ENCODE results near the gene EMILIN2.

The EMILIN2 gene

DNA sequence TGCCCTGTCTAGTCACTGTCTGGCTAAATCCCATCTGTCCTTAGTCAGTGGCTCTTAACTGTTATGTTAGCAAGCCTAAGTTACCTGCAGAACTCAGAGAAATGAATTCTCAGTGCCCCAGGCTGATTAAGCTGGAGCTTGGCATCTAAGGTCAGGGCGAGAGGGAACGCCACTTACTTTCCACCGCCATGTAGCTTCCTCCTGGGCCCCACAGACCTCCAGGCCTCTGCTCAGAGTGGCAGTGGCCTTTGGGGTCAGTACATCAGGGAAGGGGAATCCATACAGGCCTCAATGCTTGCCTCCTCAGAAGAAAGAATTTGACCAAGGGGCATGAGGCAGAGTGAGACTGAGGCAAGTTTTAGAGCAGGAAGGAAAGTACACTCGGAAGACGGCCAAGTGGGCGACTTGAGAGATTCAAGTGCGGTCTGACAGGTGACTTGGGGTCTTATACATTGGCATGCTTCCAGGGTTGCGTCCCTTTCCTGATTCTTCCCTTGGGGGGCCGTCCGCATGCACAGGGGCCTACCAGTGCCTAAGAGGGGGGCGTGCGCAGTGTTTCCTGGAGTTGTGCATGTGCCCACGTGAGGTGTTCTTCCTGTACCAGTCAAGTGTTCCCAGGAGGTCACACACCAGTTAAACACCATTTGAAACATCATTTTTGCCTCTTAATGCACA is 64.1 kb downstream of the EMILIN2 start:
- TF ChIP-seq GATA2 (IDR thresholded peaks at IDR 0.05; ENCODE audit: low read depth, low read length) = no peak
- no peak for TF ChIP-seq GATA3 (IDR thresholded peaks at IDR 0.05; ENCODE audit: low read depth, low read length)

GRCh38 chr18:2911533-2911932 is 64.7 kb downstream of the EMILIN2 start:
- TF ChIP-seq GATA3 (IDR thresholded peaks at IDR 0.05; ENCODE audit: low read depth, low read length) (no peak), GATA2 (IDR thresholded peaks at IDR 0.05; ENCODE audit: low read depth, low read length) (no peak)

- no peak for TF ChIP-seq GATA2 (IDR thresholded peaks at IDR 0.05; ENCODE audit: low read depth, low read length)
- no peak for TF ChIP-seq GATA3 (IDR thresholded peaks at IDR 0.05; ENCODE audit: low read depth, low read length)
Measured at GRCh38 chr18:2912357-2913299, 65.8 kb downstream of the EMILIN2 start.

DNA sequence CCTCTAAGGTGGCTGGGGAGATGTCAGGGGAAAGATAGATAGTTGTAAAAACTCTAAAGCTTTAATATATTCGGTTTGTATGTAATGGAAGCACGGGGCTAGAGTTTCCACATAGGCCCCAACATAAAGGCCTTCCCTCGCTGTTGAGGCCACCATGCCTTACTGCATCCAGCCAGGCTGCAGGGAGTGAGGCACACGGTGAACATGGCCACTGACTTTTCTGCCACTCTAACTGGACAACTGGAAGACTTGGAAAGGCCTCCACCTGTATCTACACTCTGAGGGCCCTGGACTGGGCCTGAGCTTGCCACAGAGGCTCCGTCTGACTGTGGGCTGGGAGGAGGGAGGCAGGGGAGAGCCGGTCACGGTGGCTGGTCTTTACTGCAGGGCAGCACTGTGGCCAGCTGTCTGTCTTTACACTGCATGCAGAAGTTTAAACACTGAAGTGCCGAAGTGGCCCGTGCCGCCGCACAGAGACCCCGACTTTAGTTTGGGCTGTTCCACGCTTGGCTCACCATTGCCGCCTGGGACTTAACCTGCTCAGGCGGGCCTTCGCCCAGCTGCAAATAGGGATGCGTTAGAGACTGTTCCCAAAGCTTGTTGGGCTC is 66.7 kb downstream of the EMILIN2 start:
- TF ChIP-seq GATA3 (IDR thresholded peaks at IDR 0.05; ENCODE audit: low read depth, low read length) (no peak), GATA2 (IDR thresholded peaks at IDR 0.05; ENCODE audit: low read depth, low read length) (no peak)

DNA sequence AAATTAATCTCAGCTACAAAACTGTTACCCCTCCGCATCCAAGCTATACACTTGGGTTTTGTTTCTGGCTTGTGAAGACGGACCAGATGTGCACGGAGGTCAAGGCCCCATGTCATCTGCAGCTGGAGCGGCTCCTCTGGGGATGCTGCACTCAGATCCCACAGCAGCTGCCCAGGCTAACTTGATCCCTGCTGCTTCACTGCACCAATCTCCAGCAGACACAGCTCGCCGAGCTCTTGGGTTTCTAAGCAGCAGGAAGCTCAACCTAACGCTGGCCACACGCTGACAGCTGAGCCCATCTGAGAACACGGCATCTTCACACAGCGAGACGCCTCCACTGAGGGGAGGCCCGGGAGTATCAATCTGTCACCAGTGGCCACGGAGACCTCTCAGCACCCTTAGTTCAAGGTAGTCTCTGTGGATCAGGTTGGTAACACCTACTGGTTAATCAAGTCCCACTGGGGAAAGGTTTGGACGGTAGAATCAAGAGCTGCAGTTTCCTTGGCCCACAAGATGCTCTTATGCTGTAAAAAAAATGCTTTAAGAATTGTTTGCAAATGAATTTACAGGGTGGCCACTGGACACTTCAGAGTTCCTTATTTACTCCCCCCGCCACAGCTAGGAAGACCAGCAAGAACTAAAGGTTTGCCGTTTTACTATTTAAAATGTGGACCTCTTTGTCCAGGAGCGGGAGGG is 67.5 kb downstream of the EMILIN2 start:
- TF ChIP-seq GATA3 (IDR thresholded peaks at IDR 0.05; ENCODE audit: low read depth, low read length) (no peak), GATA2 (IDR thresholded peaks at IDR 0.05; ENCODE audit: low read depth, low read length) (no peak)

DNA sequence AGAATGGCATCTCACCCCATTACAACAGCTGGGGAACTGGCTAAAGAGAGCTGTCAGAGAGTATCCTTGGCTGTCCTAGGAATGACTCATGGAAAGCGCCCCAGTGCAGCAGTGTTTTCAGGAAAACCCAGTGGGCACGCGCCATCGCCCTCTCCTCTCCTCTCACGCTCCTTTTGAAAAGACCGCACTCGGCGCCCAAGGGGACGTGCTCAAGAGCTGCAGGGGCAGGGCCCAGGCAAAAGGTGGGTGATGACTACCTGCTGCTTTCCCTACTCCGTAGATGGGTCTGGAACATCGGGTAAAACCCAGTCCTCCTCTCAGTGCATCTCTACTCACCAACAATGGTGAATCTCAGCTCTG is 68.1 kb downstream of the EMILIN2 start:
- TF ChIP-seq GATA2 (IDR thresholded peaks at IDR 0.05; ENCODE audit: low read depth, low read length) (no peak), GATA3 (IDR thresholded peaks at IDR 0.05; ENCODE audit: low read depth, low read length) (no peak)

GRCh38 chr18:2916184-2916583 is 69.4 kb downstream of the EMILIN2 start:
- TF ChIP-seq GATA3 (IDR thresholded peaks at IDR 0.05; ENCODE audit: low read depth, low read length) = no peak
- TF ChIP-seq GATA2 (IDR thresholded peaks at IDR 0.05; ENCODE audit: low read depth, low read length) = no peak

- TF ChIP-seq GATA2 (IDR thresholded peaks at IDR 0.05; ENCODE audit: low read depth, low read length) (no peak), GATA3 (IDR thresholded peaks at IDR 0.05; ENCODE audit: low read depth, low read length) (no peak)
Measured at GRCh38 chr18:2917259-2918047, 70.6 kb downstream of the EMILIN2 start.

- TF ChIP-seq GATA2 (IDR thresholded peaks at IDR 0.05; ENCODE audit: low read depth, low read length) (no peak), GATA3 (IDR thresholded peaks at IDR 0.05; ENCODE audit: low read depth, low read length) (no peak)
Measured at GRCh38 chr18:2918761-2919550, 72.2 kb downstream of the EMILIN2 start.

DNA sequence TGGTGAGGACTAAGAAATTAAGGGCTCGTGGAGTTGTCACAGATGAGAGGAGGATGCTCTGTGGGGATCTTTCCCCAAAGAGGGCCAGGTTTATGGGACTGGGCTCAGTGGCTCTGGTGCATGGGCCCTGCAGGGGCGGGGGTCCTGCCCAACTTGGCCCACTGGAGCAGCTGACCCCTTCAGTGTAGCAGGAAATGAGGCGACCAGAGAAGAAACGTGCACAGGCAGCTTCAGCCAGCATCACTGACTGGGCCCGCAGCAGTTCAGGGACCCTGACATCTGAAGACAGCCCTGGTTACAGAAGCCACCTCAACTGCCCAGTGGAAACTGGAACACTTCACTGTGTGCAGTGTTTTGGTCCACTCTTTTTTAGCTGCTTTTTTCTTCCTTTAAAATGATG is 72.8 kb downstream of the EMILIN2 start:
- TF ChIP-seq GATA2 (IDR thresholded peaks at IDR 0.05; ENCODE audit: low read depth, low read length) (no peak), GATA3 (IDR thresholded peaks at IDR 0.05; ENCODE audit: low read depth, low read length) (no peak)

DNA sequence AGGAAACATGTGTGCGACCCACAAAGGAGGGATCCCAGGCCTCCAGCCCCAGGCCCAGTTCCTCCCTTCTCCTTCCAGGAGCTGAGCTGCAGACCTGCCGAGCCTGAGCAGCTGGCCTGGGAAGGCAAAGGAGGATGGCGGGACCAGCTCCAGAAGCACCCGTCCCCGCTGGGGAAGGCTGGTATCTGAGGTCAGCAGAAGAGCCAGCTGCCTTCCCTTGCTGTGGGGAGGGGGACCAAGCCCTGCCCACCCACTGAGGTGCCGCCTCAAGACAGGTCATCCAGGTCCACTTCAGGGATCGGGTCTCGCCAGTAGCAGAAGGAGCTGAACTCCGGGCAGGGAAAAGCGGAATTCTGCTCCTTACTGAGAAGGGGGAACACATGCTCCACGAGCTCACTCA is 73.2 kb downstream of the EMILIN2 start:
- TF ChIP-seq GATA3 (IDR thresholded peaks at IDR 0.05; ENCODE audit: low read depth, low read length) = no peak
- no peak for TF ChIP-seq GATA2 (IDR thresholded peaks at IDR 0.05; ENCODE audit: low read depth, low read length)

GRCh38 chr18:2920546-2921343 is 73.9 kb downstream of the EMILIN2 start:
- TF ChIP-seq GATA3 (IDR thresholded peaks at IDR 0.05; ENCODE audit: low read depth, low read length) = no peak
